HL-60 (cell line): Measurements from ENCODE around the gene PPM1F.
"Not testable (repeated sequence)": the region's sequence is repeated elsewhere in the genome, so short reads cannot be mapped to it uniquely, and the experiment has no call there.

ENCODE experiments used
- DNase-seq, 2 experiments: peaks; one replicate each; pipeline ENCODE4 v3.0.0-alpha.2; 2010 to 2020; ENCODE audit warnings: low read depth in 1 of 2, low spot score in 1 of 2
- H3K27ac ChIP-seq: fragments of 250-450 bp; sonication (Bioruptor Pico); replicated peaks from 2 replicates; pipeline ENCODE4 v1.5.1; 2020; ENCODE audit warnings: mild to moderate bottlenecking, moderate library complexity
- H3K27me3 ChIP-seq: fragments of 250-450 bp; sonication (Bioruptor Pico); 2 replicates; pipeline ENCODE4 v1.5.1; 2021; ENCODE audit warnings: mild to moderate bottlenecking, moderate library complexity; ENCODE audit not compliant: insufficient read depth, poor library complexity, severe bottlenecking
- H3K4me3 ChIP-seq: replicated peaks from 2 replicates; pipeline ENCODE4 v1.5.1; 2011; ENCODE audit warnings: mild to moderate bottlenecking, control low read depth, low read length; ENCODE audit not compliant: insufficient read depth
- GABPA ChIP-seq: IDR thresholded peaks from 2 replicates; pipeline ENCODE4 v1.6.1; 2012; ENCODE audit warnings: low read depth
- POLR2AphosphoS5 ChIP-seq: IDR thresholded peaks from 2 replicates; pipeline ENCODE4 v1.6.1; 2012; ENCODE audit warnings: low read depth
- REST ChIP-seq: IDR thresholded peaks from 2 replicates; pipeline ENCODE4 v1.6.1; 2012; ENCODE audit warnings: low read depth; ENCODE audit not compliant: insufficient replicate concordance
- SPI1 ChIP-seq: IDR thresholded peaks from 2 replicates; pipeline ENCODE4 v1.6.1; 2012; ENCODE audit warnings: low read depth, mild to moderate bottlenecking, borderline replicate concordance
- TF ChIP-seq, protein P1 (sequence below): IDR thresholded peaks from one replicate; pipeline ENCODE4 v1.5.1; 2011; ENCODE audit warnings: low read length, control low read depth, inconsistent platforms; ENCODE audit not compliant: insufficient read depth

Gene PPM1F

DNA sequence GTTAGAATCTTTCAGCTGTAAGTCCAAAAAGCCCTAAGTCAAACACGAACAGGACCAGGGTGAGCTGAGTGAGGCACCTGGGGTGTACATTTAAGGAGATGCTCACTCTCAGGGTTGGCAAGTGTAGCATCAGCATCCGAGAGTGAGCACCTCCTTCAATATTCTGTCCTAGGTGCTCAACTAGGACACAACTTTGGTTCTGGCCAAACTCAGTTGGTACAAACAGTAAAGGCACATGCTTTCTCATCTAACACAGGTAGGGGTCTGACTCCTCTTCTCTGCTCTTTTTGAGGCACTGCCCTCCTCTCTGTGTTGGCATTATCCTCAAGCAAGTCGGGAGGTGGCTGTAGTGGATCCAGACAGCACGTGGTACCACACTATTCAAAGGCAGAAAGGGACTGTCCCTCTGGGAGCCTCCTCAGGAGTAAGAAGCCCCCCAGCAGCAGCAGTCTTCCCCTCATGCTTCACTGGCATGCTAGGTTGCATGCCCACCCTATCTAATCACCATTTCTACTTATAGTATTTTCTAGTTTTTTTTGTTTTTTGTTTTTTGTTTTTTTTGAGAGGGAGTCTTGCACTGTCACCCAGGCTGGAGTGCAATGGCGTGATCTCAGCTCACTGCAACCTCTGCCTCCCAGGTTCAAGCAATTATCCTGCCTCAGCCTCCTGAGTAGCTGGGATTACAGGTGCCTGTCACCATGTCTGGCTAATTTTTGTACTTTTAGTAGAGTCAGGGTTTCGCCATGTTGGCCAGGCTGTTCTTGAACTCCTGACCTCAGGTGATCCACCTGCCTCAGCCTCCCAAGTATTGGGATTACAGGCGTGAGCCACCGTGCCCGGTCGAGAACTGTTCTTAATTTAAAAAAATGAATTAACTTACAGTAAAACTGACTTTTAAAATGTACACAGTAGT is 70.6 kb downstream of the PPM1F start:
- Histone ChIP-seq H3K4me3 (no peak overlapping the region), H3K27ac (no peak overlapping the region), H3K27me3 (no peaks in the 10 kb centered on the region)
- TF ChIP-seq GABPA = no peak
- TF ChIP-seq POLR2AphosphoS5 = no peak
- TF ChIP-seq, protein P1, sequence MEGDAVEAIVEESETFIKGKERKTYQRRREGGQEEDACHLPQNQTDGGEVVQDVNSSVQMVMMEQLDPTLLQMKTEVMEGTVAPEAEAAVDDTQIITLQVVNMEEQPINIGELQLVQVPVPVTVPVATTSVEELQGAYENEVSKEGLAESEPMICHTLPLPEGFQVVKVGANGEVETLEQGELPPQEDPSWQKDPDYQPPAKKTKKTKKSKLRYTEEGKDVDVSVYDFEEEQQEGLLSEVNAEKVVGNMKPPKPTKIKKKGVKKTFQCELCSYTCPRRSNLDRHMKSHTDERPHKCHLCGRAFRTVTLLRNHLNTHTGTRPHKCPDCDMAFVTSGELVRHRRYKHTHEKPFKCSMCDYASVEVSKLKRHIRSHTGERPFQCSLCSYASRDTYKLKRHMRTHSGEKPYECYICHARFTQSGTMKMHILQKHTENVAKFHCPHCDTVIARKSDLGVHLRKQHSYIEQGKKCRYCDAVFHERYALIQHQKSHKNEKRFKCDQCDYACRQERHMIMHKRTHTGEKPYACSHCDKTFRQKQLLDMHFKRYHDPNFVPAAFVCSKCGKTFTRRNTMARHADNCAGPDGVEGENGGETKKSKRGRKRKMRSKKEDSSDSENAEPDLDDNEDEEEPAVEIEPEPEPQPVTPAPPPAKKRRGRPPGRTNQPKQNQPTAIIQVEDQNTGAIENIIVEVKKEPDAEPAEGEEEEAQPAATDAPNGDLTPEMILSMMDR = no peak
- TF ChIP-seq SPI1 = no peak
- no peak for TF ChIP-seq REST
- no peak for DNase-seq

- DNase-seq = peak in 1 of 2 experiments; percentile 64
- no peak overlapping the region for H3K4me3 ChIP-seq
- H3K27me3 ChIP-seq = no peaks in the 10 kb centered on the region
- peak overlapping the region; percentile 42 for H3K27ac ChIP-seq
- TF ChIP-seq SPI1 = peak; percentile 71; the same call in 1 of the 2 replicates
- no peak for TF ChIP-seq POLR2AphosphoS5
- TF ChIP-seq GABPA = no peak
- TF ChIP-seq REST = no peak
Measured at GRCh38 chr22:21876486-21877176, 76.0 kb downstream of the PPM1F start.

DNA sequence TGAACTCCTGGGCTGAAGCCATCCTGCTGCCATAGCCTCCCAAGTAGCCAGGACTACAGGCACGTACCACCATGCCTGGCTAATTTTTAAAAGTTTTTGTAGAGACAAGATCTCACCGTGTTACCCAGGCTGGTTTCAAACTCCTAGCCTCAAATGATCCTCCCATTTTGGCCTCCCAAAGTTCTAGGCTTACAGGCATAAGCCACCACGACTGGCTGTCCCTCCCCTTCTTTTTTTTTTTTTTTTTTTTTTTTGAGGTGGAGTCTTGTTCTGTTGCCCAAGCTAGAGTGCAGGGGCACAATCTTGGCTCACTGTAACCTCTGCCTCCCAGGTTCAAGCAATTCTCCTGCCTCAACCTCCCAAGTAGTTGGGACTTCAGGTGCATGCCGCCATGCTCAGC is 77.7 kb downstream of the PPM1F start:
- H3K4me3 ChIP-seq, H3K27me3 ChIP-seq, DNase-seq, H3K27ac ChIP-seq: not testable (repeated sequence)

DNA sequence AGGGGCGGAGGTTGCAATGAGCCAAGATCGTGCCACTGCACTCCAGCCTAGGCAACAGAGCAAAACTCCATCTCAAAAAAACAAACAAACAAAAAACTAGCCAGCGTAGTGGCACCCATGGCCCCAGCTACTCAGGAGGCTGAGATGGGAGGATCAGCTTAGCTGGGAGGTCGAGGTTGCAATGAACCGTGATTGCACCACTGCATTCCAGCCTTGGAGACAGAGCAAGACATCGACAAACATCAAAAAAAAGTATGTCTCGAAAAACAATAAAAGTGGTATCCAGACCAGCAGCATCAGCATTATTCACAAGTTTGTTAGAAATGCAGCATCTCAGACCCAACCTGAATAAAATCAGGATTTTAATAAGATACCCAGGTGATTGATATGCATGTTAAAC is 79.0 kb downstream of the PPM1F start:
- no peak for DNase-seq
- H3K4me3 ChIP-seq = no peak overlapping the region
- no peak overlapping the region for H3K27ac ChIP-seq
- H3K27me3 ChIP-seq = no peaks in the 10 kb centered on the region
- TF ChIP-seq GABPA (no peak), POLR2AphosphoS5 (no peak), REST (no peak), SPI1 (no peak)
- TF ChIP-seq, protein P1 = no peak

- H3K27ac ChIP-seq, DNase-seq, H3K4me3 ChIP-seq, H3K27me3 ChIP-seq: not testable (repeated sequence)
Measured at GRCh38 chr22:21872741-21873140, 79.9 kb downstream of the PPM1F start.
